B cell (primary cell): ENCODE measurements around the gene HLA-G. TPM values are rescaled to one million over a fixed set of nuclear protein-coding genes. Genes with fewer than 3 reads are reported as not detected.

Experiments
- ATAC-seq: fragments of 200-7000 bp; cut with Tn5 transposase; one replicate; pipeline ENCODE4 v1.10.0; 2021; ENCODE audit warnings: low read depth, mild to moderate bottlenecking, moderate number of reproducible peaks, moderate library complexity
- CTCF ChIA-PET: fragments of 350-600 bp; sonication (Branson Sonifier 250); formaldehyde crosslinking; loops from one replicate; lab custom pipeline; 2021; ENCODE audit warnings: antibody characterized with exemption, inconsistent platforms; lab: Charles Lee
- POLR2A ChIA-PET: fragments of 350-600 bp; sonication (Branson Sonifier 250); formaldehyde crosslinking; loops from one replicate; lab custom pipeline; 2021; ENCODE audit warnings: antibody characterized with exemption; lab: Charles Lee
- DNase-seq: peaks from one replicate; pipeline ENCODE4 v3.0.0; 2013
- H2AFZ ChIP-seq: 2 replicates; pipeline ENCODE4 v1.6.1; 2012; ENCODE audit warnings: mild to moderate bottlenecking, low read depth, low read length; ENCODE audit not compliant: insufficient read depth, poor library complexity, severe bottlenecking
- H3K27ac ChIP-seq, 2 donors: 1 replicate in 1 of 2; 2 replicates in 1 of 2; pipeline ENCODE4 v1.5.1; 2012 to 2013; ENCODE audit warnings: low read length in 2 of 2, mild to moderate bottlenecking in 2 of 2, moderate library complexity in 1 of 2
- H3K27me3 ChIP-seq, 4 experiments: fragments of 200-600 bp in 1 of 4; sonication (generic) in 1 of 4; replicated peaks in 1 of 4; 1 replicate in 2 of 4; 2 replicates in 2 of 4; pipeline versions ENCODE4 v1.6.1 to v1.7.0; 2013 to 2016; ENCODE audit warnings: low read length in 3 of 4, mild to moderate bottlenecking in 2 of 4, mixed read lengths in 1 of 4, moderate library complexity in 1 of 4; ENCODE audit not compliant: insufficient read depth in 4 of 4, control insufficient read depth in 3 of 4; ENCODE audit errors: control extremely low read depth in 1 of 4
- H3K36me3 ChIP-seq, 2 experiments: replicated peaks in 1 of 2; 1 replicate in 1 of 2; 2 replicates in 1 of 2; pipeline versions ENCODE4 v1.6.1 to v1.7.1; 2013; ENCODE audit warnings: low read length in 1 of 2; ENCODE audit not compliant: insufficient read depth in 2 of 2, control insufficient read depth in 1 of 2; ENCODE audit errors: control extremely low read depth in 1 of 2, extremely low read depth in 1 of 2
- H3K4me1 ChIP-seq, 2 donors: fragments of 200-600 bp in 1 of 2; sonication (generic) in 1 of 2; 1 replicate in 1 of 2; 2 replicates in 1 of 2; pipeline versions ENCODE4 v1.5.1 to v1.6.1; 2013 to 2017; ENCODE audit warnings: low read length in 2 of 2; ENCODE audit not compliant: control insufficient read depth in 2 of 2, insufficient read depth in 2 of 2
- H3K4me2 ChIP-seq: replicated peaks from 2 replicates; pipeline ENCODE3; 2012; ENCODE audit warnings: mild to moderate bottlenecking, low read depth, low read length; ENCODE audit not compliant: poor library complexity, severe bottlenecking
- H3K4me3 ChIP-seq, 5 experiments: fragments of 200-600 bp in 1 of 5; sonication (generic) in 1 of 5; 1 replicate in 3 of 5; 2 replicates in 2 of 5; pipeline versions ENCODE4 v1.5.1 to v1.7.0; 2011 to 2016; ENCODE audit warnings: low read length in 4 of 5, mild to moderate bottlenecking in 4 of 5, low read depth in 2 of 5, control low read depth in 1 of 5, moderate library complexity in 1 of 5; ENCODE audit not compliant: insufficient read depth in 1 of 5; ENCODE audit errors: control extremely low read depth in 1 of 5, extremely low read depth in 1 of 5
- H3K79me2 ChIP-seq: fragments of 200-600 bp; sonication (generic); one replicate; pipeline ENCODE4 v1.6.0; 2016; ENCODE audit warnings: low read length; ENCODE audit not compliant: control insufficient read depth, insufficient read depth
- H3K9ac ChIP-seq: fragments of 200-600 bp; sonication (generic); 2 replicates; pipeline ENCODE4 v1.6.1; 2017; ENCODE audit warnings: mild to moderate bottlenecking, low read length, moderate library complexity
- H3K9me3 ChIP-seq, 3 donors: one replicate each; pipeline versions ENCODE4 v1.6.1 to v1.7.1; 2013; ENCODE audit warnings: low read length in 2 of 3; ENCODE audit not compliant: control insufficient read depth in 2 of 3, insufficient read depth in 1 of 3; ENCODE audit errors: control extremely low read depth in 1 of 3
- H4K20me1 ChIP-seq: 2 replicates; pipeline ENCODE4 v1.6.0; 2012; ENCODE audit warnings: mild to moderate bottlenecking, low read length; ENCODE audit not compliant: insufficient read depth, control insufficient read depth, poor library complexity, severe bottlenecking
- H3K27ac Mint-ChIP-seq: one replicate; pipeline ENCODE4 v1.8.0; 2021; ENCODE audit warnings: mixed read lengths
- H3K27me3 Mint-ChIP-seq: one replicate; pipeline ENCODE4 v1.8.0; 2021; ENCODE audit warnings: mixed read lengths
- H3K4me1 Mint-ChIP-seq: one replicate; pipeline ENCODE4 v1.8.0; 2021; ENCODE audit warnings: mixed read lengths
- H3K4me3 Mint-ChIP-seq: one replicate; pipeline ENCODE4 v1.8.0; 2021; ENCODE audit warnings: mixed read lengths
- H3K9me3 Mint-ChIP-seq: one replicate; pipeline ENCODE4 v1.8.0; 2022; ENCODE audit warnings: mixed read lengths; ENCODE audit not compliant: insufficient read depth
- CTCF ChIP-seq: fragments of 200-600 bp; IDR thresholded peaks from one replicate; pipeline ENCODE4 v1.8.0; 2022; ENCODE audit warnings: antibody characterized with exemption, mild to moderate bottlenecking
- EZH2 ChIP-seq: IDR thresholded peaks from 2 replicates; pipeline ENCODE4 v1.6.1; 2012; ENCODE audit warnings: borderline replicate concordance, low read depth, mild to moderate bottlenecking, moderate library complexity, low read length; ENCODE audit not compliant: insufficient read depth, poor library complexity, severe bottlenecking
- WGBS: methylation state at CpG from one replicate; pipeline ENCODE4 v1.1.5; 2013; ENCODE audit warnings: missing lambda C conversion rate; ENCODE audit not compliant: insufficient coverage; 5-methylcytosine and 5-hydroxymethylcytosine counted together
- intact Hi-C: fragments of 100-400 bp; cut with micrococcal nuclease; formaldehyde crosslinking; loops from one replicate; pipeline ENCODE4 v1.10.0; 2022
- polyA plus RNA-seq: library from polyadenylated mRNA; depleted of rRNA; stranded (reverse); fragments of >200 nt; gene quantifications from 2 replicates; pipeline ENCODE4 v1.2.3, GENCODE V29; 2012
- total RNA-seq, 2 donors: library from RNA; stranded (reverse); fragments of 120-200 nt in 1 of 2; gene quantifications; 1 replicate in 1 of 2; 2 replicates in 1 of 2; pipeline versions ENCODE4 v1.2.3 to v1.2.4, GENCODE V29; 2013 to 2022

The HLA-G gene
- total and polyA plus RNA-seq, 2 donors (not counting 1 experiment from before 2014, with no cell fraction given): 1.2 to 8.8 TPM

- peaks cover 0 to 4% (median 3%) of the 10 kb centered on the region in 3 donors for H3K9me3 ChIP-seq
- TF ChIP-seq CTCF (no peak), EZH2 (no peak)
- H3K4me2 ChIP-seq: peak overlapping the region; percentile 97
- peak; percentile 31 for DNase-seq
- no peak overlapping the region for H3K9ac ChIP-seq
- no peak overlapping the region for H3K27ac ChIP-seq
- no peaks in the 10 kb centered on the region for H4K20me1 ChIP-seq
- POLR2A ChIA-PET: no interaction called here
- no peaks in the 10 kb centered on the region for H3K79me2 ChIP-seq
- peaks cover 0 to 31% (median 18%) of the 10 kb centered on the region in 4 experiments for H3K27me3 ChIP-seq
- Mint-ChIP-seq H3K27ac (peak overlapping the region; percentile 8), H3K4me1 (peaks cover 19% of the 10 kb centered on the region), H3K27me3 (peaks cover 42% of the 10 kb centered on the region), H3K4me3 (peak overlapping the region; percentile 91), H3K9me3 (peaks cover 4% of the 10 kb centered on the region)
- no peak overlapping the region for H3K4me3 ChIP-seq
- no peaks in the 10 kb centered on the region for H3K36me3 ChIP-seq
- CTCF ChIA-PET: no interaction called here
- intact Hi-C loops: no loop called here
- WGBS: 63% methylated on average over 1 of the region's 3 CpGs
- no peak for ATAC-seq
- peaks cover 5 to 16% of the 10 kb centered on the region in 2 donors for H3K4me1 ChIP-seq
- H2AFZ ChIP-seq: no peak overlapping the region
Measured at GRCh38 chr6:29791162-29791561, 36.5 kb upstream of the HLA-G start.

- peaks cover 4% of the 10 kb centered on the region for H3K9me3 Mint-ChIP-seq
- Histone ChIP-seq H3K9me3 (peaks cover 0 to 4% (median 3%) of the 10 kb centered on the region in 3 donors), H2AFZ (peak overlapping the region; percentile 98), H3K9ac (peak overlapping the region; percentile 97), H3K4me3 (peak overlapping the region in 4 of 5 experiments; percentile 67 to 89 (median 85)), H3K79me2 (no peaks in the 10 kb centered on the region), H4K20me1 (no peaks in the 10 kb centered on the region), H3K27ac (no peak overlapping the region), H3K4me1 (peaks cover 5 to 16% of the 10 kb centered on the region in 2 donors), H3K4me2 (peak overlapping the region; percentile 97), H3K36me3 (no peaks in the 10 kb centered on the region), H3K27me3 (peaks cover 0 to 31% (median 19%) of the 10 kb centered on the region in 4 experiments)
- TF ChIP-seq CTCF: no peak
- no peak for TF ChIP-seq EZH2
- 55% methylated on average over 12 of the region's 12 CpGs for WGBS
- no peak for DNase-seq
- peaks cover 19% of the 10 kb centered on the region for H3K4me1 Mint-ChIP-seq
- no peak overlapping the region for H3K27ac Mint-ChIP-seq
- POLR2A ChIA-PET: no interaction called here
- H3K4me3 Mint-ChIP-seq: peak overlapping the region; percentile 91
- H3K27me3 Mint-ChIP-seq: peaks cover 42% of the 10 kb centered on the region
- ATAC-seq: no peak
- intact Hi-C loops: loop anchor here (1.0 kb wide), 1 partner anchor 38 kb away; no protein-coding TSS in a partner anchor
- CTCF ChIA-PET: no interaction called here
Measured at GRCh38 chr6:29791786-29792122, 35.9 kb upstream of the HLA-G start.
